ENCODE measurements around the gene EVX1. TPM values are rescaled to one million over a fixed set of nuclear protein-coding genes. Genes with fewer than 3 reads are reported as not detected.

Gene EVX1
- total RNA-seq, 1 donor from 2014 or later, result not detected

GRCh38 chr7:27202018-27202861, 40.4 kb upstream of the EVX1 start:
- TF ChIP-seq CTCF (conservative IDR thresholded peaks at IDR 0.05; ENCODE audit: low read depth, low read length), result no peak
- DNase-seq (ENCODE audit: low read depth), result no peak
- H3K4me3 ChIP-seq (ENCODE audit: low read depth, low read length), result no peak overlapping the region

GRCh38 chr7:27202862-27203134, 39.8 kb upstream of the EVX1 start:
- no peak for TF ChIP-seq CTCF (conservative IDR thresholded peaks at IDR 0.05; ENCODE audit: low read depth, low read length)
- H3K4me3 ChIP-seq (ENCODE audit: low read depth, low read length), result no peak overlapping the region

GRCh38 chr7:27203365-27203953, 39.1 kb upstream of the EVX1 start:
- DNase-seq (ENCODE audit: low read depth), result no peak
- H3K4me3 ChIP-seq (ENCODE audit: low read depth, low read length), result no peak overlapping the region
- TF ChIP-seq CTCF (conservative IDR thresholded peaks at IDR 0.05; ENCODE audit: low read depth, low read length), result no peak

More at GRCh38 chr7:27202862-27203134, 39.8 kb upstream of the EVX1 start:
- no peak for DNase-seq (ENCODE audit: low read depth)

GRCh38 chr7:27203964-27204594, 38.5 kb upstream of the EVX1 start:
- H3K4me3 ChIP-seq (ENCODE audit: low read depth, low read length), result no peak overlapping the region
- no peak for DNase-seq (ENCODE audit: low read depth)
- TF ChIP-seq CTCF (conservative IDR thresholded peaks at IDR 0.05; ENCODE audit: low read depth, low read length), result no peak

- no peak overlapping the region for H3K4me3 ChIP-seq (ENCODE audit: low read depth, low read length)
- no peak for DNase-seq (ENCODE audit: low read depth)
Measured at GRCh38 chr7:27204851-27205322, 37.7 kb upstream of the EVX1 start.

More at GRCh38 chr7:27204851-27205322, 37.7 kb upstream of the EVX1 start:
- no peak for TF ChIP-seq CTCF (conservative IDR thresholded peaks at IDR 0.05; ENCODE audit: low read depth, low read length)
